WTC11 (cell line): Measurements from ENCODE around the gene KRTAP12-4. TPM values are rescaled to one million over a fixed set of nuclear protein-coding genes. Genes with fewer than 3 reads are reported as not detected.

Experiments
- ATAC-seq: fragments of 200-7000 bp; cut with Tn5 transposase; 2 replicates; pipeline ENCODE4 v1.10.0; 2021; ENCODE audit warnings: mild to moderate bottlenecking, moderate library complexity
- CTCF ChIA-PET: fragments of 300-600 bp; sonication (Branson Sonifier 250); formaldehyde crosslinking; loops from one replicate; lab custom pipeline; 2021; ENCODE audit warnings: antibody characterized with exemption; lab: Charles Lee
- POLR2A ChIA-PET: fragments of 350-600 bp; sonication (Branson Sonifier 250); formaldehyde crosslinking; loops from one replicate; lab custom pipeline; 2021; ENCODE audit warnings: antibody characterized with exemption; lab: Charles Lee
- DNase-seq: peaks from one replicate; pipeline ENCODE4 v3.0.0; 2021; ENCODE audit warnings: low spot score
- H3K27ac Mint-ChIP-seq: 2 replicates; pipeline ENCODE4 v1.8.0; 2021; ENCODE audit warnings: mixed read lengths
- H3K27me3 Mint-ChIP-seq: 2 replicates; pipeline ENCODE4 v1.8.0; 2021; ENCODE audit warnings: low read depth, mild to moderate bottlenecking, moderate library complexity, mixed read lengths
- H3K36me3 Mint-ChIP-seq: 2 replicates; pipeline ENCODE4 v1.8.0; 2021; ENCODE audit warnings: mixed read lengths
- H3K4me1 Mint-ChIP-seq: 2 replicates; pipeline ENCODE4 v1.8.0; 2022; ENCODE audit warnings: mixed read lengths
- H3K4me3 Mint-ChIP-seq: 2 replicates; pipeline ENCODE4 v1.8.0; 2021; ENCODE audit warnings: mild to moderate bottlenecking, moderate library complexity, mixed read lengths
- H3K9me3 Mint-ChIP-seq: 2 replicates; pipeline ENCODE4 v1.8.0; 2021; ENCODE audit warnings: mixed read lengths
- CREM ChIP-seq: sonication (generic); formaldehyde crosslinking; IDR thresholded peaks from 2 replicates; pipeline ENCODE4 v1.8.1; 2022; ENCODE audit warnings: mild to moderate bottlenecking, missing genetic modification reagents, moderate library complexity
- ESRRA ChIP-seq: sonication (generic); formaldehyde crosslinking; IDR thresholded peaks from 2 replicates; pipeline ENCODE4 v1.8.1; 2022; ENCODE audit warnings: mild to moderate bottlenecking, missing genetic modification reagents, borderline replicate concordance
- GTF2I ChIP-seq: fragments of 250-450 bp; sonication (Bioruptor Pico); conservative IDR thresholded peaks from 2 replicates; pipeline ENCODE4 v1.4.0; 2021; ENCODE audit warnings: mild to moderate bottlenecking
- KAT7 ChIP-seq: sonication (generic); formaldehyde crosslinking; IDR thresholded peaks from 2 replicates; pipeline ENCODE4 v1.8.1; 2023; ENCODE audit warnings: missing genetic modification reagents, mild to moderate bottlenecking, borderline replicate concordance
- NFE2L1 ChIP-seq: sonication (generic); formaldehyde crosslinking; IDR thresholded peaks from 2 replicates; pipeline ENCODE4 v1.8.1; 2023; ENCODE audit warnings: missing genetic modification reagents
- OVOL2 ChIP-seq: fragments of 250-450 bp; sonication (Bioruptor Pico); IDR thresholded peaks from 2 replicates; pipeline ENCODE4 v1.9.0; 2021; ENCODE audit warnings: mild to moderate bottlenecking, borderline replicate concordance
- RORB ChIP-seq: fragments of 250-450 bp; sonication (Bioruptor Pico); IDR thresholded peaks from 2 replicates; pipeline ENCODE4 v1.9.0; 2021; ENCODE audit warnings: mild to moderate bottlenecking
- SP1 ChIP-seq: sonication (generic); formaldehyde crosslinking; conservative IDR thresholded peaks from 2 replicates; pipeline ENCODE4 v1.8.1; 2022; ENCODE audit warnings: missing genetic modification reagents
- TEAD1 ChIP-seq: sonication (generic); formaldehyde crosslinking; IDR thresholded peaks from 2 replicates; pipeline ENCODE4 v1.8.0; 2022; ENCODE audit warnings: mild to moderate bottlenecking, missing genetic modification reagents
- ZNF232 ChIP-seq: sonication (generic); formaldehyde crosslinking; IDR thresholded peaks from 2 replicates; pipeline ENCODE4 v1.8.0; 2022; ENCODE audit warnings: mild to moderate bottlenecking, missing genetic modification reagents
- ZNF396 ChIP-seq: fragments of 250-450 bp; sonication (Bioruptor Pico); IDR thresholded peaks from 2 replicates; pipeline ENCODE4 v1.8.0; 2021; ENCODE audit warnings: mild to moderate bottlenecking, moderate library complexity, borderline replicate concordance
- total RNA-seq: library from RNA; stranded (reverse); gene quantifications from 3 replicates; pipeline ENCODE4 v1.2.3, GENCODE V29; 2021
- TF ChIP-seq, protein P1 (sequence below): fragments of 200-600 bp; IDR thresholded peaks from 2 replicates; pipeline ENCODE4 v1.8.0; 2022; ENCODE audit warnings: antibody characterized with exemption
- TF ChIP-seq, protein P2 (sequence below): sonication (generic); formaldehyde crosslinking; conservative IDR thresholded peaks from 2 replicates; pipeline ENCODE4 v1.8.1; 2023; ENCODE audit warnings: mild to moderate bottlenecking, low read depth, missing genetic modification reagents, moderate library complexity
- TF ChIP-seq, protein P3 (sequence below): sonication (generic); formaldehyde crosslinking; IDR thresholded peaks from 2 replicates; pipeline ENCODE4 v1.8.0; 2022; ENCODE audit warnings: mild to moderate bottlenecking, missing genetic modification reagents
- TF ChIP-seq, protein P4 (sequence below): sonication (generic); formaldehyde crosslinking; conservative IDR thresholded peaks from 2 replicates; pipeline ENCODE4 v1.8.1; 2022; ENCODE audit warnings: mild to moderate bottlenecking, missing genetic modification reagents
- TF ChIP-seq, protein P5 (sequence below): sonication (generic); formaldehyde crosslinking; IDR thresholded peaks from 2 replicates; pipeline ENCODE4 v1.8.0; 2023; ENCODE audit warnings: mild to moderate bottlenecking, missing genetic modification reagents
- TF ChIP-seq, protein P6 (sequence below): sonication (generic); formaldehyde crosslinking; IDR thresholded peaks from 2 replicates; pipeline ENCODE4 v1.8.1; 2023; ENCODE audit warnings: mild to moderate bottlenecking, missing genetic modification reagents, borderline replicate concordance

KRTAP12-4 gene
- total RNA-seq, 1 experiment from 2014 or later: not detected

DNA sequence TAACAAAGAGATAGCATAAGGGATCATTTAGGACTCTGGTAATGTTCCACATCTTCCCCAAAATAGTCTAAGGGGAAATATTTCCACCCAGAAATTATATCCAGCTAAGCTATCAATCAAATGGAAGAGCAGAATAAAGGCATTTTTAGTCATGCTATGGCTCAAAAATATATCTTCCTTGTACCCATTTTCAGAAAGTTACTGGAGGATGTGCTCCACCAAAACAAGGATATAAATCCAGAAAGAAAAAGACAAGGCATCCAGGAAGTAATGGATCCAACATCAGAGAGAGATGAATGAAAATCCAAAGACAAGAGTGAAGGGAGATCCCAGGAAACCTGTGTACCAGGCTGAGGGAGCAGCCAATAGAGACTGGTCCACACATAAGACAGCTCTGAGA is 45.3 kb downstream of the KRTAP12-4 start:
- H3K9me3 Mint-ChIP-seq: peaks cover 51% of the 10 kb centered on the region
- H3K36me3 Mint-ChIP-seq: peaks cover 33% of the 10 kb centered on the region
- no peaks in the 10 kb centered on the region for H3K4me1 Mint-ChIP-seq
- H3K4me3 Mint-ChIP-seq: no peak overlapping the region
- CTCF ChIA-PET: no interaction called here
- ATAC-seq: no peak
- H3K27me3 Mint-ChIP-seq: peaks cover 4% of the 10 kb centered on the region
- no peak for DNase-seq
- POLR2A ChIA-PET: no interaction called here
- TF ChIP-seq NFE2L1 (CRISPR knock-in tag): no peak
- H3K27ac Mint-ChIP-seq: no peak overlapping the region

DNA sequence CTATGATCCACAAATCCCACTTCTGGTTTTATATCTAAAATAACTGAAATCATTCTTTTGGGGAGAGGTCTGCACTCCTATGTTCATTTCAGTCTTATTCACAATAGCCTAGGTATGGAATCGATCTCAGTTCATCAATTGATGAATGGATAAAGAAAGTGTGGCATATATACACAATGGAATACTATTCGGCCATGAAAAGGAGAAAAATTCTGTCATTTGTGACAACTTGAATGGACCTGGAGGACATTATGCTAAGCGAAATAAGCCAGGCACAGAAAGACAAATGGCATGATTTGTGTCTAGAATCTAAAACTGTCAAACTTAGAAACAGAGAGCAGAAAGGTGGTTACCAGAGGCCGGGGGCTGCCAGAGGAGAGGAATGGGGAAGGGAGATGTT is 48.0 kb downstream of the KRTAP12-4 start:
- peaks cover 3% of the 10 kb centered on the region for H3K27me3 Mint-ChIP-seq
- POLR2A ChIA-PET: no interaction called here
- CTCF ChIA-PET: no interaction called here
- H3K36me3 Mint-ChIP-seq: peaks cover 27% of the 10 kb centered on the region
- no peak overlapping the region for H3K27ac Mint-ChIP-seq
- peaks cover 2% of the 10 kb centered on the region; the same call in 1 of the 2 replicates for H3K4me1 Mint-ChIP-seq
- TF ChIP-seq, protein P1, sequence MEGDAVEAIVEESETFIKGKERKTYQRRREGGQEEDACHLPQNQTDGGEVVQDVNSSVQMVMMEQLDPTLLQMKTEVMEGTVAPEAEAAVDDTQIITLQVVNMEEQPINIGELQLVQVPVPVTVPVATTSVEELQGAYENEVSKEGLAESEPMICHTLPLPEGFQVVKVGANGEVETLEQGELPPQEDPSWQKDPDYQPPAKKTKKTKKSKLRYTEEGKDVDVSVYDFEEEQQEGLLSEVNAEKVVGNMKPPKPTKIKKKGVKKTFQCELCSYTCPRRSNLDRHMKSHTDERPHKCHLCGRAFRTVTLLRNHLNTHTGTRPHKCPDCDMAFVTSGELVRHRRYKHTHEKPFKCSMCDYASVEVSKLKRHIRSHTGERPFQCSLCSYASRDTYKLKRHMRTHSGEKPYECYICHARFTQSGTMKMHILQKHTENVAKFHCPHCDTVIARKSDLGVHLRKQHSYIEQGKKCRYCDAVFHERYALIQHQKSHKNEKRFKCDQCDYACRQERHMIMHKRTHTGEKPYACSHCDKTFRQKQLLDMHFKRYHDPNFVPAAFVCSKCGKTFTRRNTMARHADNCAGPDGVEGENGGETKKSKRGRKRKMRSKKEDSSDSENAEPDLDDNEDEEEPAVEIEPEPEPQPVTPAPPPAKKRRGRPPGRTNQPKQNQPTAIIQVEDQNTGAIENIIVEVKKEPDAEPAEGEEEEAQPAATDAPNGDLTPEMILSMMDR: no peak
- TF ChIP-seq CREM (CRISPR knock-in tag) (no peak), ZNF232 (no peak), SP1 (CRISPR knock-in tag) (no peak), KAT7 (CRISPR knock-in tag) (no peak), GTF2I (CRISPR knock-in tag) (no peak), TEAD1 (CRISPR knock-in tag) (no peak), RORB (CRISPR knock-in tag) (no peak), OVOL2 (CRISPR knock-in tag) (no peak), NFE2L1 (CRISPR knock-in tag) (no peak), ZNF396 (no peak), ESRRA (no peak)
- TF ChIP-seq, protein P2, sequence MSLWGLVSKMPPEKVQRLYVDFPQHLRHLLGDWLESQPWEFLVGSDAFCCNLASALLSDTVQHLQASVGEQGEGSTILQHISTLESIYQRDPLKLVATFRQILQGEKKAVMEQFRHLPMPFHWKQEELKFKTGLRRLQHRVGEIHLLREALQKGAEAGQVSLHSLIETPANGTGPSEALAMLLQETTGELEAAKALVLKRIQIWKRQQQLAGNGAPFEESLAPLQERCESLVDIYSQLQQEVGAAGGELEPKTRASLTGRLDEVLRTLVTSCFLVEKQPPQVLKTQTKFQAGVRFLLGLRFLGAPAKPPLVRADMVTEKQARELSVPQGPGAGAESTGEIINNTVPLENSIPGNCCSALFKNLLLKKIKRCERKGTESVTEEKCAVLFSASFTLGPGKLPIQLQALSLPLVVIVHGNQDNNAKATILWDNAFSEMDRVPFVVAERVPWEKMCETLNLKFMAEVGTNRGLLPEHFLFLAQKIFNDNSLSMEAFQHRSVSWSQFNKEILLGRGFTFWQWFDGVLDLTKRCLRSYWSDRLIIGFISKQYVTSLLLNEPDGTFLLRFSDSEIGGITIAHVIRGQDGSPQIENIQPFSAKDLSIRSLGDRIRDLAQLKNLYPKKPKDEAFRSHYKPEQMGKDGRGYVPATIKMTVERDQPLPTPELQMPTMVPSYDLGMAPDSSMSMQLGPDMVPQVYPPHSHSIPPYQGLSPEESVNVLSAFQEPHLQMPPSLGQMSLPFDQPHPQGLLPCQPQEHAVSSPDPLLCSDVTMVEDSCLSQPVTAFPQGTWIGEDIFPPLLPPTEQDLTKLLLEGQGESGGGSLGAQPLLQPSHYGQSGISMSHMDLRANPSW (CRISPR knock-in tag): no peak
- TF ChIP-seq, protein P3, sequence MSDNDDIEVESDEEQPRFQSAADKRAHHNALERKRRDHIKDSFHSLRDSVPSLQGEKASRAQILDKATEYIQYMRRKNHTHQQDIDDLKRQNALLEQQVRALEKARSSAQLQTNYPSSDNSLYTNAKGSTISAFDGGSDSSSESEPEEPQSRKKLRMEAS (CRISPR knock-in tag): no peak
- TF ChIP-seq, protein P4, sequence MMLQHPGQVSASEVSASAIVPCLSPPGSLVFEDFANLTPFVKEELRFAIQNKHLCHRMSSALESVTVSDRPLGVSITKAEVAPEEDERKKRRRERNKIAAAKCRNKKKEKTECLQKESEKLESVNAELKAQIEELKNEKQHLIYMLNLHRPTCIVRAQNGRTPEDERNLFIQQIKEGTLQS: no peak
- TF ChIP-seq, protein P5, sequence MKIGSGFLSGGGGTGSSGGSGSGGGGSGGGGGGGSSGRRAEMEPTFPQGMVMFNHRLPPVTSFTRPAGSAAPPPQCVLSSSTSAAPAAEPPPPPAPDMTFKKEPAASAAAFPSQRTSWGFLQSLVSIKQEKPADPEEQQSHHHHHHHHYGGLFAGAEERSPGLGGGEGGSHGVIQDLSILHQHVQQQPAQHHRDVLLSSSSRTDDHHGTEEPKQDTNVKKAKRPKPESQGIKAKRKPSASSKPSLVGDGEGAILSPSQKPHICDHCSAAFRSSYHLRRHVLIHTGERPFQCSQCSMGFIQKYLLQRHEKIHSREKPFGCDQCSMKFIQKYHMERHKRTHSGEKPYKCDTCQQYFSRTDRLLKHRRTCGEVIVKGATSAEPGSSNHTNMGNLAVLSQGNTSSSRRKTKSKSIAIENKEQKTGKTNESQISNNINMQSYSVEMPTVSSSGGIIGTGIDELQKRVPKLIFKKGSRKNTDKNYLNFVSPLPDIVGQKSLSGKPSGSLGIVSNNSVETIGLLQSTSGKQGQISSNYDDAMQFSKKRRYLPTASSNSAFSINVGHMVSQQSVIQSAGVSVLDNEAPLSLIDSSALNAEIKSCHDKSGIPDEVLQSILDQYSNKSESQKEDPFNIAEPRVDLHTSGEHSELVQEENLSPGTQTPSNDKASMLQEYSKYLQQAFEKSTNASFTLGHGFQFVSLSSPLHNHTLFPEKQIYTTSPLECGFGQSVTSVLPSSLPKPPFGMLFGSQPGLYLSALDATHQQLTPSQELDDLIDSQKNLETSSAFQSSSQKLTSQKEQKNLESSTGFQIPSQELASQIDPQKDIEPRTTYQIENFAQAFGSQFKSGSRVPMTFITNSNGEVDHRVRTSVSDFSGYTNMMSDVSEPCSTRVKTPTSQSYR: no peak
- TF ChIP-seq, protein P6, sequence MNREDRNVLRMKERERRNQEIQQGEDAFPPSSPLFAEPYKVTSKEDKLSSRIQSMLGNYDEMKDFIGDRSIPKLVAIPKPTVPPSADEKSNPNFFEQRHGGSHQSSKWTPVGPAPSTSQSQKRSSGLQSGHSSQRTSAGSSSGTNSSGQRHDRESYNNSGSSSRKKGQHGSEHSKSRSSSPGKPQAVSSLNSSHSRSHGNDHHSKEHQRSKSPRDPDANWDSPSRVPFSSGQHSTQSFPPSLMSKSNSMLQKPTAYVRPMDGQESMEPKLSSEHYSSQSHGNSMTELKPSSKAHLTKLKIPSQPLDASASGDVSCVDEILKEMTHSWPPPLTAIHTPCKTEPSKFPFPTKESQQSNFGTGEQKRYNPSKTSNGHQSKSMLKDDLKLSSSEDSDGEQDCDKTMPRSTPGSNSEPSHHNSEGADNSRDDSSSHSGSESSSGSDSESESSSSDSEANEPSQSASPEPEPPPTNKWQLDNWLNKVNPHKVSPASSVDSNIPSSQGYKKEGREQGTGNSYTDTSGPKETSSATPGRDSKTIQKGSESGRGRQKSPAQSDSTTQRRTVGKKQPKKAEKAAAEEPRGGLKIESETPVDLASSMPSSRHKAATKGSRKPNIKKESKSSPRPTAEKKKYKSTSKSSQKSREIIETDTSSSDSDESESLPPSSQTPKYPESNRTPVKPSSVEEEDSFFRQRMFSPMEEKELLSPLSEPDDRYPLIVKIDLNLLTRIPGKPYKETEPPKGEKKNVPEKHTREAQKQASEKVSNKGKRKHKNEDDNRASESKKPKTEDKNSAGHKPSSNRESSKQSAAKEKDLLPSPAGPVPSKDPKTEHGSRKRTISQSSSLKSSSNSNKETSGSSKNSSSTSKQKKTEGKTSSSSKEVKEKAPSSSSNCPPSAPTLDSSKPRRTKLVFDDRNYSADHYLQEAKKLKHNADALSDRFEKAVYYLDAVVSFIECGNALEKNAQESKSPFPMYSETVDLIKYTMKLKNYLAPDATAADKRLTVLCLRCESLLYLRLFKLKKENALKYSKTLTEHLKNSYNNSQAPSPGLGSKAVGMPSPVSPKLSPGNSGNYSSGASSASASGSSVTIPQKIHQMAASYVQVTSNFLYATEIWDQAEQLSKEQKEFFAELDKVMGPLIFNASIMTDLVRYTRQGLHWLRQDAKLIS (CRISPR knock-in tag): no peak
- no peak for DNase-seq
- H3K4me3 Mint-ChIP-seq: no peak overlapping the region
- no peak for ATAC-seq
- H3K9me3 Mint-ChIP-seq: peaks cover 53% of the 10 kb centered on the region
